GM18868 (cell line): ENCODE measurements around the gene RETREG1.

Experiments
- ATAC-seq: cut with Tn5 transposase; IDR thresholded peaks from one replicate; pipeline ENCODE4 v1.9.1; 2021; ENCODE audit warnings: mild to moderate bottlenecking, moderate library complexity; ENCODE audit not compliant: unreplicated experiment

Gene RETREG1

DNA sequence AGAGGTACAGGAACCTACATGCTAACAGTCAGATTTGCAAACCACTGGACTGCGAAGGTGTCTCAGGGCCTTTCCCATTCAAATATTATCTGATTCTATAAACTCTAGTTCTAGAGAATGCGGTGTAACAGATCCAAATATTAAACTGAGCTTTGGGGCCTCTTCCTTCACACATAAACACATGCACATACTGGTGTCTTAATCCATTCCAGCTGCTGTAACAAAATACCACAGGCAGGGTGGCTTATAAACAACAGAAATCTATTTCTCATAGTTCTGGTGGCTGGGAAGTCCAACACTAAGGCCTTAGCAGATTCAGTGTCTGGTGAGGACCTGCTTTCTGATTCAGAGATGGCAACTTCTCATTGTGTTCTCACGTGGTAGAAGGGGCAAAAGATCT lies 30.2 kb downstream of the RETREG1 start:
- no peak for ATAC-seq

DNA sequence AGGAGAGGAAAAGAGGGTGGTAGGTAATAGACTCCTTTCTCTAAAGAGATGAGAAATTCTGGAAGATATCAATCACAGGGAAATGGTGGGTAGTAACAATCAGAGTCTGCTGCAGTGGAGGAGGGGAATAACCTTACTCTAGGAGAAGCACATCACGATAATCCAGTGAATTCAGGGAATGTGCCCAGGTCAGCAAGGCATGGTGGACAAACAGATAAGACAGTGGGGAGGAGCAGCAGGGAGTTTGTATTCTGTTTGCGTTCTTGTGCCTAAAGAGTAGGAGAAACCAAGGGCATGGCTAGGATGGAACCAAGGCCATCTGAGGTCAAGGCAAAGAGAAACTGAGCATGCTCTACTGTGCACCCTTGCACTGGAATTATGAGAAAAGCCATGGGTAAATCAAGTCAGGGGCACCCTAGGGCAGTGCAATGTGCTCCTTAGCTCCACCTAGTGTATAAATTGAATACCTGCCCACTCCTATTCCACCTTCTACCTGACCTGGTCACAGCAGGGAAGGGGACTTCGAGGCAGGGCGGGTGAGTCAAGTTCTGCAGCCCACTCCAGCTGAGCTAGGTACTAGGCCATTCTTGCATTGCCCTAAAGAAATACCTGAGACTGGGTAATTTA lies 31.6 kb downstream of the RETREG1 start:
- ATAC-seq = peak; percentile 41

DNA sequence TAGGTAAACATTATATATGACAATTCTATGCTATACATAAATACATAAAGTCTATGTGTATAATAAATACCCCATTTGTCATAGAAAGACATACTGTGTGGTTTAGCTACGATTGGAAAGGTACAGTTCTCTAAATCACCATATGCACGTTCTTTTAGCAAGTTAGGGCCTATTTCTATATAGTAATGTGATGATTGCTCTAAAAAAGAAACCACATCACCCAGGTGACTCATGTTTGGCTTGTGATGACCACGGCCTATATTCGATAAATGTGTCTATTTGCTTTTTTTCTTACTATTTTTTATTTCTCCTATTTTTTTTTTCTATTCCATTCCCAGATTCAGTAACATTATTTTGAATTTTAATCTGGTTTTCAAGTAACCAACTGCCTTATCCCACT lies 34.7 kb downstream of the RETREG1 start:
- peak; percentile 45 for ATAC-seq

- no peak for ATAC-seq
Measured at GRCh38 chr5:16580382-16580781, 36.4 kb downstream of the RETREG1 start.

- no peak for ATAC-seq
Measured at GRCh38 chr5:16579142-16579847, 37.5 kb downstream of the RETREG1 start.

DNA sequence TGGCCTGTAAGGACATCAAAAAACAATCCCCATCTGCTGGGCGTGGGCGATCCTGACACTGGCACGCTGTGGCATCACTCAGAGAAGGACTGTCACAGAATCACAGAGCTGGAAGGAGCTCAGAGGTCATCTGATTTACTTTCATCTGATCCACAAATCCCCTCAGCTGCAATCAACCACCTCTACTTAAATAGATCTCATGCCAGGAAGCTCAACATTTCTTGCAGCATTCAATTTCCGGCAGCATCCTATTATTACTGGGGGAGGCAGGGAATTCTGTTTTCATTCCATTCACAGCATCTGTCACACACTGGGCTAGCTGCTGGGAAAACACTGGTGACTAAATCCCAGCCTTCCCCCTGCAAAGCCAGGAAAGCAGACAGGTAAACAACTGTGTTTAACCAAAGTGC lies 38.3 kb downstream of the RETREG1 start:
- ATAC-seq = no peak

DNA sequence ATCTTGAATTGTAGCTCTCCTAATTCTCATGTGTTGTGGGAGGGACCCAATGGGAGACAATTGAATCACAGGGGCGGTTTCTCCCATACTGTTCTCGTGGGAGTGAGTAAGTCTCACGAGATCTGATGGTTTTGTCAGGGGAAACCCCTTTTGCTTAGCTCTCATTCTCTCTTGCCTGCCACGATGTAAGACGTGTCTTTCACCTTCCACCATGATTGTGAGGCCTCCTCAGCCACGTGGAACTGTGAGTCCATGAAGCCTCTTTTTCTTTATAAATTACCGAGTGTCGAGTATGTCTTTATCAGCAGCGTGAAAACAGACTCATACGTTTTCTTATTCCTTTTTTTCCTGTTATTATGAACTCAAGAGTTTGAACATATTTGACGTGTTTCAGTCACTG lies 39.1 kb downstream of the RETREG1 start:
- ATAC-seq = no peak

DNA sequence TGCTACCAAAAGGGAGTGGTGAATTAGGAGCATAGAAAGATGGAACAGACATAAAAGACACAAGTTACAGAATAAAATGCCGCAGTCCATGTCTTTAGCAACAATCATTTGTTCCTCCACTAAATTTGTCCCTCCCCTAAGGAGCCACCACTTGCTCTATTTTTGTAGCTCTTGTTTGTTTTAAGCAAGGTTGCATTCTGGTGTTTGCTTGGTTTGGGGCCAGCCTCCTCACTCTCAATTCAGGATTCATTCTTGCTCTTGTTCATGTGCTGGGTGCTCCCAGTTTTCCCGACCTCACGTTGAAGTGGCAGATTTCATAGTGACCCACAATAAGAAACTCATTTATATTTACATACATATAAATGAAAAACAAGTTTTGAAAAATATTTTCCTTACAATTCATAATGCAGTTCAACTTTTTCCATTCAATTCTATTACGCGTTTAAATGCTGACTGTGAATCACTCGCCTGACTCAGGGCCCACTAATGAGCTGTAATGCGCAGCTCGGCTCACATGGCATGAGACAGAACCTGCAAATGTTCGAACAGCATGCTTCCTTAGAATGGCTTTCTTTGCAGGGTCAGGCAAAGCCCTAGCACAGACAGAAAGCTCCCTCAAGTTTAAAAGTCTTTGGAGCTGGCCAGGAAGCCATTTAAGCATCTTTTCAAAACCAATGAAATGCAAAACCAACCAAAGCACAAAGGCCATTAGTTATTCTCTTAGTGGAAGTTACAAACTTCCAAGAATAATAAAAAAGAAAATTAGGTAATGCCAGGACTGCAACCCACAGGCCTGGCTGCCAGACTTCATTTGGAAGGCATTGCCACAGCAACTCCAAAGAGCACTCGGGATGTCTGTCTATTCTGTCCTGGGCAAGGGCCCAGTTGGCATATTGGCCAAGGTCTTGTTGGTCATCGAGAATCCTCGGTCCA lies 41.7 kb downstream of the RETREG1 start:
- no peak for ATAC-seq

DNA sequence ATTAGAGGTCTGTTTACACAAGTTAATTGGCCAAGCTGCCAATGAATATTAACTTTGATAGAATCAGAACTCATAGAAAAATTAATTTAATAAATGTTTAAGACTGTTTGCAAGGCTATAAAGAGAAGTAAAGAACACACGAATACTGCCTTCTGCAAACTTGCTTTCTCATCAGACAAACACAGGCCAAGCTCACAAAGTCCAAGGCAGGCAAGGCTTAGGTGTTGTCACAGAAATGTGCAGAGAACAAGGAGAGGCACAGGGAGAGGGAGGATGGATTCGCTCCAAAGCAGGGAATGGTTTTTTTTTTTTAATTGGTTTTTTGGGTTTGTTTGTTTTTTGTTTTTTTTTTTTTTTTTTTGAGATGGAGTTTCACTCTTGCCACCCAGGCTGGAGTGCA lies 43.4 kb downstream of the RETREG1 start:
- no peak for ATAC-seq

DNA sequence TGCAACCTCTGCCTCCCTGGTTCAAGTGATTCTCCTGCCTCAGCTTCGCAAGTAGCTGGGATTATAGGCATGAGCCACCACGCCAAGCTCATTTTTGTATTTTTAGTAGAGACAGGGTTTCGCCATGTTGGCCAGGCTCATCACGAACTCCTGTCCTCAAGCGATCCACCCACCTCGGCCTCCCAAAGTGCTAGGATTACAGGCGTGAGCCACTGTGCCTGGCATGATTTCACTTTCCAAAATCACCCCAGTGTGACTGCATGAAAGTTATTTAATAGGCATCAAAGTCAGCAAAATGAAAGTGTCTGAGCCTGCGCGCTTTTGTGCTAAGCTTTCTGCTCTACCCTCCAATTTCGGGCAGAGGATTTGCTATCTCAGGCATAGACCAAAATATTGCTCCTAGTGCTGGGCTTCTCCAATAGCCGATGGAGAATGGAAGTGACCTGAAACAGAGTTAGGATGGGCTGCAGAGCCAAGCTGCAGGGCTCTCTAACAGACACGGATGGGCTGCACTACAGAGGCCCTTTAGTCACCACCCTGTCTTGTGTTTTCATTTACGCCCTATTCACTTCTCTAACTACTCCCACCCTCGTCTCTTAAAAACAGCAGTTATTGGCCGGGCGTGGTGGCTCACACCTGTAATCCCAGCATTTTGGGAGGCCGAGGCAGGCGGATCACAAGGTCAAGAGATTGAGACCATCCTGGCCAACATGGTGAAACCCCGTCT lies 44.3 kb downstream of the RETREG1 start:
- no peak for ATAC-seq

GRCh38 chr5:16571016-16571415 lies 45.8 kb downstream of the RETREG1 start:
- no peak for ATAC-seq

- no peak for ATAC-seq
Measured at GRCh38 chr5:16570121-16570815, 46.5 kb downstream of the RETREG1 start.

GRCh38 chr5:16568875-16569580 lies 47.8 kb downstream of the RETREG1 start:
- no peak for ATAC-seq

- no peak for ATAC-seq
Measured at GRCh38 chr5:16567365-16567764, 49.4 kb downstream of the RETREG1 start.

DNA sequence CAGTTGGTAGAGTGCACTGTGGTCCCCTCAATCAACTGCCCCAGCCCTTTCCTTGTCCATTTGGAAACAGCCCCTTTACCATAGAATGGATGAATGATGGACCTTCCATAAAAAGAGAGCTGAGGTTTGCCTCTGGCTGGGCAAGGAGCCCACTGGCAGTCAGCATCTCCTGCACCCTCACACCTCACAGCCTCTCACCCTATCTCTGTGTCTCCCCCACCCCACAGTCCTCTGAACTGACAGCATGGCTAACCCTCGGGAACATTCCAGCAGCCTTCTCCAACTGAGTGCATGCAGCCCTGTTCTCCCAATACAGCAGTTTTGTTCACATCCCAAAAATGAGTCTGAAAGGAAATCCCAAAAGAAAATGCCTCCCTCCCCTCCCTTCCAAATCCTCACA lies 51.7 kb downstream of the RETREG1 start:
- no peak for ATAC-seq

DNA sequence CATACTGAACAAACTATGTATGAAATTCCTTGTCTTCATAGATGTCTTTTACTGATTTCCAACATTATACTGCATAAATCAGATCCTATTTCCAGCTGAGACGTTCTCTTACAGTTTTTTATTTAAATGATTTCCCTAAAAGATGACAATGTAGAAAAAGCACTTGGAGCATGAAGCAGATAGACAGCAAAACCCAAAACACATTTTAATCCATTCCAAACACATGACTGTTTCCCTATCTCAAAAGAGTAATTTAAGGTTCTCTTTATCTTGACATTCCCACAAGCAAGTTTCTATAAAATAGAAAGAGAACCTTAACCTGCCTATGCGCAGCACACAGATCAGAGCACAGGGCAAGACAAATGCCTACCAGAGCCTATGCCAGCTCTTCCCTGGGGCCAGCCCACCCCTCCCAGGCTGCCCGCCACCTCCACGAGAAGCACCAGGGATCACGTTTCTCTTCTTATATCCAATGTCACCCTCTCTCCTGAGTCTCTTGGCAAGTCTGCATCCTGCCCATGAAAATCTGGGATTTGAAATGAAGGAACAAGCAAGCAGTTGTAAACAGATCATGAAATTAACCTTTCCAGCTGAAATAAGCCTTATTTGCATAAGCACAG lies 52.4 kb downstream of the RETREG1 start:
- no peak for ATAC-seq

- no peak for ATAC-seq
Measured at GRCh38 chr5:16563686-16564085, 53.1 kb downstream of the RETREG1 start.

GRCh38 chr5:16561660-16562059 lies 55.1 kb downstream of the RETREG1 start:
- no peak for ATAC-seq

GRCh38 chr5:16559702-16560101 lies 57.1 kb downstream of the RETREG1 start:
- ATAC-seq = no peak
